Epithelial cell of esophagus (primary cell): ENCODE measurements around the gene STRIP1.
"Not testable (repeated sequence)": the region's sequence is repeated elsewhere in the genome, so short reads cannot be mapped to it uniquely, and the experiment has no call there.

Experiments used
- DNase-seq: peaks from one replicate; pipeline ENCODE4 v3.0.0; 2010; ENCODE audit warnings: low read depth
- H3K4me3 ChIP-seq: 2 replicates; pipeline ENCODE4 v1.5.1; 2011; ENCODE audit warnings: mild to moderate bottlenecking, low read length, control low read depth
- CTCF ChIP-seq: IDR thresholded peaks from 2 replicates; pipeline ENCODE4 v1.5.1; 2011; ENCODE audit warnings: low read depth, mild to moderate bottlenecking, low read length, control low read depth, inconsistent platforms; ENCODE audit not compliant: insufficient read depth; ENCODE audit errors: missing control alignments

Gene STRIP1

DNA sequence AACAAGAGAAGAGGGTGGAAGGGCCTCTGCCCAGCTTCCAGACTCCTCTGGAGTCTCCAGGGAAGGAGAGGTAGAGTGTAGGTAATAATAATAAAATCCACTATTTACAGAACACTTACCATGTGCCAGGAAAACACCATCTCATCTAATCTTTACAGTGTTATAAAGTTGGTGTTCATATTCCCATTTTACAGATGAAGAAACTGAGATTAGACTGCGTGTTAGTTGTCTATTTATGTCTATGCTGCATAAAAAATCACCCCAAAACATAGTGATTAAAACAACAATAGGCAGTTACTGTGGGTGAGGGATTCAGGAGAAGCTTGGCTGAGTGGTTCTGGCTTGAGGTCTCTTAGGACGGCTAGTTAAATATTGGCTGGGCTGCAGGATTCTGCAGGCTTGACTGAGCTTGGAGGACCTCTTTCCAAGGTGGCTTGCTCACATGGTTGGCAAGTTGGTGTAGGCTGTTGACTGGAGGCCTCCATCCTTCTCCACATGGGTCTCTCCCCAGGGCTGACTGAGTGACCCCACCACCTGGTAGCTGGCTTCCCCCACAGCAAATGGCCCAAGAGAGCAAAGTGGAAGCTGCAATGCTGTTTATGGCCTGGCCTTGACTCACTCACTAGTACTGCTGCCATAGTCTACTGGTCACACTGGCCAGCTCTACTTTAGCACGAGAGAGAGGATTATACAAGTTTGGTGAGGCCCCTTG lies 42.5 kb downstream of the STRIP1 start:
- no peak overlapping the region for H3K4me3 ChIP-seq
- no peak for TF ChIP-seq CTCF
- no peak for DNase-seq

GRCh38 chr1:110079995-110080394 lies 45.6 kb downstream of the STRIP1 start:
- not testable (repeated sequence) for DNase-seq, H3K4me3 ChIP-seq

DNA sequence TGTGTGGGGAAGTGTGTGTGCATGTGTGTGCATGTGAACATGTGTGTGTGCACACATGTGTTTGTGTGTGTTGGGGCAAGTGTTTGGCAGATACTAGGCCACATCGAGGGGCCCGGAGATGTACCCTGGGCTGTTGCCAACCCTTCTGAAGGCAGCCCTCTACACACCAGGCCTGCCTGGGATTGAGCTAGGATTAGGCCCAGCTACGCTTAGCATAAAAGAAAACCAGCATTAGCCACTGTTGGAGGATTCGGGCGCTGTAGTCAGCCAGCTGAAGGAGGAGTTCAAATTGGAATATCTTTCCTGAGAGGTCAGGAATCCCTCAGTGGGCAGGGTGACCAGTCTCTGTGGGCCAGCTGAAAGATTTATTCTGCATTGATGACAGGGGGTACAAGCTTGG lies 46.6 kb downstream of the STRIP1 start:
- TF ChIP-seq CTCF, result no peak

DNA sequence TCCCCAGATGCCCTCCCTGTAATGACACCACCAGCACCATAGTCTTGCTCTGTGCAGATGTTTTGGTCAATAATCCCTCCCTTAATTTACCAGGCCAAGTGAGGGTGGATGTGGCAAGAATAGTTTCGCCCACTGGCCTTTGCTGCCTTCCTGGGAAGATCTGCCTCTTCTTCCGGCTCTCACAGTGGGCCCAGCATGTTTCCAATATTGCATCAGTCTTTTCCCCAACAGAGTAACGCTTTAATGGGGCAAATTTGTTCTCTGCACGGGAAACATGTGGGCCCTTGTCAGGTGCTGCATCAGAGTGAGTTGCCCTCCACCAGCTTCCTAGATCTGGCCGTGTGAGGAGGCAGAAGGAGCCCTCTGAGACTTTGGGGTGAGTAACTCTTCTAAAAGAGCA lies 48.1 kb downstream of the STRIP1 start:
- no peak overlapping the region for H3K4me3 ChIP-seq
- TF ChIP-seq CTCF, result no peak
- DNase-seq, result no peak

More for the DNA sequence above, 46.6 kb downstream of the STRIP1 start:
- no peak overlapping the region for H3K4me3 ChIP-seq
- DNase-seq, result no peak

- TF ChIP-seq CTCF, result no peak
- no peak overlapping the region for H3K4me3 ChIP-seq
- no peak for DNase-seq
Measured at GRCh38 chr1:110083061-110083865, 48.8 kb downstream of the STRIP1 start.

GRCh38 chr1:110083866-110084226 lies 49.4 kb downstream of the STRIP1 start:
- DNase-seq, result no peak
- peak overlapping the region; percentile 30 for H3K4me3 ChIP-seq
- no peak for TF ChIP-seq CTCF

GRCh38 chr1:110084227-110085078 lies 50.0 kb downstream of the STRIP1 start:
- no peak for TF ChIP-seq CTCF
- H3K4me3 ChIP-seq, result peak overlapping the region; percentile 30
- peak; percentile 33 for DNase-seq
